T-helper 22 cell (primary cell): ENCODE data around the gene ACOXL.

ENCODE experiments used
- DNase-seq: peaks from one replicate; pipeline ENCODE4 v3.0.0-alpha.2; 2020; ENCODE audit warnings: low read depth

The ACOXL gene

GRCh38 chr2:110977403-110977802, 245.0 kb downstream of the ACOXL start:
- no peak for DNase-seq

- DNase-seq: no peak
Measured at GRCh38 chr2:110978148-110978547, 245.8 kb downstream of the ACOXL start.

GRCh38 chr2:110978756-110979470, 246.5 kb downstream of the ACOXL start:
- no peak for DNase-seq

GRCh38 chr2:110979471-110980338, 247.3 kb downstream of the ACOXL start:
- no peak for DNase-seq

- no peak for DNase-seq
Measured at GRCh38 chr2:110980339-110981062, 248.1 kb downstream of the ACOXL start.

- DNase-seq: no peak
Measured at GRCh38 chr2:110983133-110983532, 250.8 kb downstream of the ACOXL start.

- no peak for DNase-seq
Measured at GRCh38 chr2:110984694-110985490, 252.5 kb downstream of the ACOXL start.

- no peak for DNase-seq
Measured at GRCh38 chr2:110990440-110990839, 258.1 kb downstream of the ACOXL start.

- DNase-seq: no peak
Measured at GRCh38 chr2:110991911-110992310, 259.5 kb downstream of the ACOXL start.

- no peak for DNase-seq
Measured at GRCh38 chr2:110992886-110993285, 260.5 kb downstream of the ACOXL start.

GRCh38 chr2:110993557-110994231, 261.3 kb downstream of the ACOXL start:
- DNase-seq: no peak

- no peak for DNase-seq
Measured at GRCh38 chr2:110994250-110994961, 262.0 kb downstream of the ACOXL start.

- DNase-seq: no peak
Measured at GRCh38 chr2:110995911-110996310, 263.5 kb downstream of the ACOXL start.

GRCh38 chr2:110997331-110998045, 265.1 kb downstream of the ACOXL start:
- DNase-seq: no peak

GRCh38 chr2:110998311-110998710, 265.9 kb downstream of the ACOXL start:
- no peak for DNase-seq

GRCh38 chr2:110999626-111000025, 267.3 kb downstream of the ACOXL start:
- no peak for DNase-seq

- DNase-seq: no peak
Measured at GRCh38 chr2:111005307-111005706, 272.9 kb downstream of the ACOXL start.

- no peak for DNase-seq
Measured at GRCh38 chr2:111005821-111006220, 273.4 kb downstream of the ACOXL start.

- DNase-seq: no peak
Measured at GRCh38 chr2:111007757-111008688, 275.6 kb downstream of the ACOXL start.
